ENCODE data around the gene AQP2.

Gene AQP2, protein sequence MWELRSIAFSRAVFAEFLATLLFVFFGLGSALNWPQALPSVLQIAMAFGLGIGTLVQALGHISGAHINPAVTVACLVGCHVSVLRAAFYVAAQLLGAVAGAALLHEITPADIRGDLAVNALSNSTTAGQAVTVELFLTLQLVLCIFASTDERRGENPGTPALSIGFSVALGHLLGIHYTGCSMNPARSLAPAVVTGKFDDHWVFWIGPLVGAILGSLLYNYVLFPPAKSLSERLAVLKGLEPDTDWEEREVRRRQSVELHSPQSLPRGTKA

GRCh38 chr12:49950273-49951251, at the start of gene AQP2:
TSS of gene AQP2 (plus strand) at chr12:49950737. CDS start at chr12:49950831, 94 bp downstream.
- Histone ChIP-seq H3K36me3 (replicated peaks) (no peaks in the 10 kb centered on the region), H3K4me1 (peaks cover 8% of the 10 kb centered on the region), H3K27me3 (ENCODE audit: low read depth) (peaks cover 3% of the 10 kb centered on the region; the same call in 1 of the 2 replicates), H3K4me3 (no peak within 1 kb of the TSS), H3K9me3 (no peaks in the 10 kb centered on the region)
- in situ Hi-C loops (cut with MboI; ENCODE audit: low sequenced_read_pairs) = no loop called here
- DNase-seq (ENCODE audit: low spot score in 2 of 2) = no peak

- in situ Hi-C loops (cut with MboI; ENCODE audit: low sequenced_read_pairs) = no loop called here
- DNase-seq (ENCODE audit: low spot score in 2 of 2) = no peak
- peaks cover 7% of the 10 kb centered on the region; the same call in 1 of the 2 replicates for H3K4me1 ChIP-seq
- no peak overlapping the region for H3K4me3 ChIP-seq
- H3K27me3 ChIP-seq (ENCODE audit: low read depth) = no peaks in the 10 kb centered on the region
- H3K36me3 ChIP-seq (replicated peaks) = no peaks in the 10 kb centered on the region
- no peaks in the 10 kb centered on the region for H3K9me3 ChIP-seq
Measured at GRCh38 chr12:49901026-49901425, 49.5 kb upstream of the AQP2 start.

GRCh38 chr12:49901986-49902385, 48.6 kb upstream of the AQP2 start:
- no peak for DNase-seq (ENCODE audit: low spot score in 2 of 2)
- in situ Hi-C loops (cut with MboI; ENCODE audit: low sequenced_read_pairs) = no loop called here
- Histone ChIP-seq H3K4me3 (no peak overlapping the region), H3K36me3 (replicated peaks) (no peaks in the 10 kb centered on the region), H3K9me3 (no peaks in the 10 kb centered on the region), H3K27me3 (ENCODE audit: low read depth) (no peaks in the 10 kb centered on the region), H3K4me1 (peaks cover 7% of the 10 kb centered on the region; the same call in 1 of the 2 replicates)

GRCh38 chr12:49902399-49903350, 47.9 kb upstream of the AQP2 start:
- no peak overlapping the region for H3K4me3 ChIP-seq
- DNase-seq (ENCODE audit: low spot score in 2 of 2) = peak in 1 of 2 experiments; percentile 47
- no peaks in the 10 kb centered on the region for H3K9me3 ChIP-seq
- in situ Hi-C loops (cut with MboI; ENCODE audit: low sequenced_read_pairs) = no loop called here
- peaks cover 7% of the 10 kb centered on the region; the same call in 1 of the 2 replicates for H3K4me1 ChIP-seq
- H3K36me3 ChIP-seq (replicated peaks) = no peaks in the 10 kb centered on the region
- no peaks in the 10 kb centered on the region for H3K27me3 ChIP-seq (ENCODE audit: low read depth)

DNA sequence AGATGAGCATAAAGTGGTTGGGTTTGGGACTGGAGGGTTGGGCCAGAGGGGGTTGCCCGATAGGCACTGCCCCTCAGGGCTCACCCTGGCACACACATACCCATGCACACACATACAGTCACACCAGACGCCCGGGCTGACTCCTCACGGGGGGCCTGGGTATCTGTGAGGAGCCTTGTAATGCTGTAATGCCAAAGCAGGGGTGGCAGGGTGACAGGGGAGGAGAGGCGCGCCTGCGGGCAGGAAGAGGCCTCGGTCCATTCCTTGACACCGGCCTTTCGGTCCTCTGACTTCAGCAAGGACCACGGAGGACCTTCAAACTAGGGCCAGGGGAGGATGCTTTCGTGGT, 47.2 kb upstream of the AQP2 start:
- H3K4me1 ChIP-seq = peaks cover 7% of the 10 kb centered on the region; the same call in 1 of the 2 replicates
- H3K4me3 ChIP-seq = peak overlapping the region; percentile 17
- in situ Hi-C loops (cut with MboI; ENCODE audit: low sequenced_read_pairs) = no loop called here
- H3K36me3 ChIP-seq (replicated peaks) = no peaks in the 10 kb centered on the region
- no peak for DNase-seq (ENCODE audit: low spot score in 2 of 2)
- no peaks in the 10 kb centered on the region for H3K27me3 ChIP-seq (ENCODE audit: low read depth)
- H3K9me3 ChIP-seq = no peaks in the 10 kb centered on the region

- peak in 1 of 2 experiments; percentile 65 for DNase-seq (ENCODE audit: low spot score in 2 of 2)
- Histone ChIP-seq H3K9me3 (no peaks in the 10 kb centered on the region), H3K4me3 (peak within 1 kb of the TSS; percentile 17), H3K36me3 (replicated peaks) (no peaks in the 10 kb centered on the region), H3K4me1 (peaks cover 7% of the 10 kb centered on the region; the same call in 1 of the 2 replicates), H3K27me3 (ENCODE audit: low read depth) (no peaks in the 10 kb centered on the region)
- in situ Hi-C loops (cut with MboI; ENCODE audit: low sequenced_read_pairs) = no loop called here
Measured at GRCh38 chr12:49903700-49904423, 46.7 kb upstream of the AQP2 start, which contains the start of gene FAIM2. TSS of gene FAIM2 (minus strand) at chr12:49903900. CDS start at chr12:49903792, 108 bp downstream.

GRCh38 chr12:49904601-49905000, 45.9 kb upstream of the AQP2 start:
- Histone ChIP-seq H3K36me3 (replicated peaks) (no peaks in the 10 kb centered on the region), H3K27me3 (ENCODE audit: low read depth) (no peaks in the 10 kb centered on the region), H3K4me3 (no peak overlapping the region), H3K9me3 (no peaks in the 10 kb centered on the region), H3K4me1 (peaks cover 7% of the 10 kb centered on the region; the same call in 1 of the 2 replicates)
- in situ Hi-C loops (cut with MboI; ENCODE audit: low sequenced_read_pairs) = no loop called here
- DNase-seq (ENCODE audit: low spot score in 2 of 2) = no peak

GRCh38 chr12:49905718-49906314, 44.7 kb upstream of the AQP2 start:
- no peaks in the 10 kb centered on the region for H3K9me3 ChIP-seq
- H3K27me3 ChIP-seq (ENCODE audit: low read depth) = no peaks in the 10 kb centered on the region
- in situ Hi-C loops (cut with MboI; ENCODE audit: low sequenced_read_pairs) = no loop called here
- peaks cover 7% of the 10 kb centered on the region; the same call in 1 of the 2 replicates for H3K4me1 ChIP-seq
- H3K36me3 ChIP-seq (replicated peaks) = no peaks in the 10 kb centered on the region
- DNase-seq (ENCODE audit: low spot score in 2 of 2) = no peak
- H3K4me3 ChIP-seq = no peak overlapping the region

- no peak overlapping the region for H3K4me3 ChIP-seq
- H3K27me3 ChIP-seq (ENCODE audit: low read depth) = no peaks in the 10 kb centered on the region
- H3K36me3 ChIP-seq (replicated peaks) = no peaks in the 10 kb centered on the region
- H3K4me1 ChIP-seq = peaks cover 7% of the 10 kb centered on the region; the same call in 1 of the 2 replicates
- in situ Hi-C loops (cut with MboI; ENCODE audit: low sequenced_read_pairs) = no loop called here
- no peaks in the 10 kb centered on the region for H3K9me3 ChIP-seq
- no peak for DNase-seq (ENCODE audit: low spot score in 2 of 2)
Measured at GRCh38 chr12:49907352-49907751, 43.2 kb upstream of the AQP2 start.

- no peaks in the 10 kb centered on the region for H3K27me3 ChIP-seq (ENCODE audit: low read depth)
- in situ Hi-C loops (cut with MboI; ENCODE audit: low sequenced_read_pairs) = no loop called here
- H3K4me3 ChIP-seq = no peak overlapping the region
- no peak for DNase-seq (ENCODE audit: low spot score in 2 of 2)
- no peaks in the 10 kb centered on the region for H3K36me3 ChIP-seq (replicated peaks)
- H3K4me1 ChIP-seq = no peaks in the 10 kb centered on the region
- no peaks in the 10 kb centered on the region for H3K9me3 ChIP-seq
Measured at GRCh38 chr12:49909356-49909755, 41.2 kb upstream of the AQP2 start.

DNA sequence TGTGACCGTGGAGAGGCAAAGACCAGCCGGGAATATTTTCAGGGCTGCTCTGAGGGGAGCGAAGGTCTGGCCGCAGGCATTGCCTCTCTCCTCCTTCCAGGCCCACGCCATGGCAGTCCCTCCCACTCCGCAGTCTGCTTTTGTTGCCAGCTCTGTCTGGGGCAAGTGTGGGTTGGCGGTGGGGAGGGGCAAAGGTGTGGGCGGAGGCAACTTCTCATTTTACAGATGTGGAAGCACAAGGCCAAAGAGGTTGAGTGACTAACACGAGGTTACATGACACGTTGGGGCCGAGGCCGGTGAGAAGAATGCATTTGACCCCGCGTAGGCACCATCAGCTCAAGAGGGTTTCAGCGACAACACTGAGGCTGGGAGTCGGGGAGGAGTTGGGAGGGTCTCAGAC, 40.7 kb upstream of the AQP2 start:
- no peaks in the 10 kb centered on the region for H3K4me1 ChIP-seq
- in situ Hi-C loops (cut with MboI; ENCODE audit: low sequenced_read_pairs) = no loop called here
- no peak overlapping the region for H3K4me3 ChIP-seq
- peak in 1 of 2 experiments; percentile 36 for DNase-seq (ENCODE audit: low spot score in 2 of 2)
- no peaks in the 10 kb centered on the region for H3K9me3 ChIP-seq
- H3K27me3 ChIP-seq (ENCODE audit: low read depth) = no peaks in the 10 kb centered on the region
- H3K36me3 ChIP-seq (replicated peaks) = no peaks in the 10 kb centered on the region

Data from HAP-1 (cell line).